GM23338 (cell line): Measurements from ENCODE around the gene CDKN3. TPM values are rescaled to one million over a fixed set of nuclear protein-coding genes. Genes with fewer than 3 reads are reported as not detected.

Experiments
- ATAC-seq: fragments of 200-7000 bp; cut with Tn5 transposase; 3 replicates; pipeline ENCODE4 v1.9.1; 2020
- DNase-seq: peaks from one replicate; pipeline ENCODE4 v3.0.0-alpha.2; 2015; ENCODE audit warnings: low spot score
- H2AFZ ChIP-seq: fragments of 200-600 bp; sonication (generic); 2 replicates; pipeline ENCODE4 v1.8.0; 2016; ENCODE audit warnings: antibody characterized with exemption, mild to moderate bottlenecking, moderate library complexity
- H3F3A ChIP-seq: fragments of 200-600 bp; sonication (generic); replicated peaks from 2 replicates; pipeline ENCODE4 v1.8.0; 2017; ENCODE audit warnings: antibody characterized with exemption, mixed run types, low read depth
- H3K27ac ChIP-seq: fragments of 200-600 bp; sonication (generic); 2 replicates; pipeline ENCODE4 v1.6.1; 2016; ENCODE audit warnings: low read depth
- H3K27me3 ChIP-seq: fragments of 200-600 bp; sonication (generic); 2 replicates; pipeline ENCODE4 v1.8.0; 2016; ENCODE audit warnings: mild to moderate bottlenecking, mixed run types, moderate library complexity; ENCODE audit not compliant: insufficient read depth
- H3K36me3 ChIP-seq: fragments of 200-600 bp; sonication (generic); 2 replicates; pipeline ENCODE4 v1.8.0; 2016; ENCODE audit warnings: mild to moderate bottlenecking; ENCODE audit not compliant: insufficient read depth
- H3K4me1 ChIP-seq: fragments of 200-600 bp; sonication (generic); 2 replicates; pipeline ENCODE4 v1.8.0; 2016; ENCODE audit warnings: mild to moderate bottlenecking, moderate library complexity; ENCODE audit not compliant: insufficient read depth
- H3K4me2 ChIP-seq: fragments of 200-600 bp; sonication (generic); 2 replicates; pipeline ENCODE4 v1.7.1; 2017; ENCODE audit warnings: mixed run types
- H3K4me3 ChIP-seq: fragments of 200-600 bp; sonication (generic); 2 replicates; pipeline ENCODE4 v1.6.1; 2016; ENCODE audit warnings: mixed run types
- H3K79me2 ChIP-seq: fragments of 200-600 bp; sonication (generic); replicated peaks from 2 replicates; pipeline ENCODE4 v1.8.0; 2017; ENCODE audit warnings: mild to moderate bottlenecking; ENCODE audit not compliant: insufficient read depth
- H3K9me2 ChIP-seq: fragments of 200-600 bp; sonication (generic); 2 replicates; pipeline ENCODE4 v1.8.0; 2017; ENCODE audit not compliant: insufficient read depth
- H4K20me1 ChIP-seq: fragments of 200-600 bp; sonication (generic); replicated peaks from 2 replicates; pipeline ENCODE4 v1.8.0; 2017; ENCODE audit warnings: mild to moderate bottlenecking; ENCODE audit not compliant: insufficient read depth
- H3K27ac Mint-ChIP-seq: 2 replicates; pipeline ENCODE4 v1.8.0; 2020; ENCODE audit warnings: inconsistent platforms, mild to moderate bottlenecking, moderate library complexity, mixed read lengths
- H3K27me3 Mint-ChIP-seq: 3 replicates; pipeline ENCODE4 v1.8.0; 2022; ENCODE audit warnings: low read depth, mild to moderate bottlenecking, moderate library complexity, mixed read lengths, inconsistent platforms; ENCODE audit not compliant: insufficient read depth, poor library complexity
- H3K36me3 Mint-ChIP-seq: 3 replicates; pipeline ENCODE4 v1.8.0; 2021; ENCODE audit warnings: low read depth, mild to moderate bottlenecking, inconsistent platforms, moderate library complexity, mixed read lengths
- H3K4me1 Mint-ChIP-seq: 3 replicates; pipeline ENCODE4 v1.8.0; 2020; ENCODE audit warnings: mild to moderate bottlenecking, inconsistent platforms, mixed read lengths
- H3K4me3 Mint-ChIP-seq: 3 replicates; pipeline ENCODE4 v1.8.0; 2021; ENCODE audit warnings: moderate library complexity, mild to moderate bottlenecking, inconsistent platforms, mixed read lengths
- H3K9me3 Mint-ChIP-seq: 3 replicates; pipeline ENCODE4 v1.8.0; 2020; ENCODE audit warnings: moderate library complexity, mild to moderate bottlenecking, inconsistent platforms, mixed read lengths
- CREB1 ChIP-seq: fragments of 250-450 bp; sonication (Bioruptor Pico); IDR thresholded peaks from 2 replicates; pipeline ENCODE4 v1.5.0; 2020; ENCODE audit warnings: low read depth, mild to moderate bottlenecking, moderate library complexity
- CTCF ChIP-seq, 2 experiments: fragments of 200-600 bp in 1 of 2; sonication (generic) in 1 of 2; conservative IDR thresholded peaks; 2 replicates each; pipeline versions ENCODE4 v1.5.1 to v1.6.1; 2016 to 2017; ENCODE audit warnings: antibody characterized with exemption in 2 of 2, low read depth in 2 of 2, mild to moderate bottlenecking in 2 of 2, moderate library complexity in 1 of 2
- ETS1 ChIP-seq: IDR thresholded peaks from 2 replicates; pipeline ENCODE4 v1.6.1; 2016; ENCODE audit warnings: antibody characterized with exemption
- EZH2 ChIP-seq: fragments of 200-600 bp; sonication (generic); IDR thresholded peaks from one replicate; pipeline ENCODE4 v1.8.0; 2017; ENCODE audit warnings: antibody characterized with exemption, mild to moderate bottlenecking, low read depth; ENCODE audit not compliant: unreplicated experiment
- EZH2phosphoT487 ChIP-seq: fragments of 200-600 bp; sonication (generic); IDR thresholded peaks from one replicate; pipeline ENCODE4 v1.8.1; 2018; ENCODE audit warnings: antibody characterized with exemption; ENCODE audit not compliant: unreplicated experiment
- JUNB ChIP-seq: IDR thresholded peaks from one replicate; pipeline ENCODE4 v1.6.1; 2016; ENCODE audit warnings: antibody characterized with exemption; ENCODE audit not compliant: unreplicated experiment
- NANOG ChIP-seq: IDR thresholded peaks from 2 replicates; pipeline ENCODE4 v1.6.1; 2016; ENCODE audit warnings: antibody characterized with exemption, borderline replicate concordance
- POLR2AphosphoS5 ChIP-seq: IDR thresholded peaks from 2 replicates; pipeline ENCODE4 v1.6.1; 2016; ENCODE audit warnings: antibody characterized with exemption, low read depth
- REST ChIP-seq: IDR thresholded peaks from one replicate; pipeline ENCODE4 v1.6.1; 2018; ENCODE audit warnings: antibody characterized with exemption; ENCODE audit not compliant: unreplicated experiment
- STAT1 ChIP-seq: IDR thresholded peaks from one replicate; pipeline ENCODE4 v1.6.1; 2016; ENCODE audit warnings: antibody characterized with exemption; ENCODE audit not compliant: unreplicated experiment
- ZNF114 ChIP-seq: fragments of 250-450 bp; sonication (Bioruptor Pico); IDR thresholded peaks from 2 replicates; pipeline ENCODE4 v1.5.0; 2020; ENCODE audit warnings: mild to moderate bottlenecking, moderate library complexity
- ZNF331 ChIP-seq: fragments of 250-450 bp; sonication (Bioruptor Pico); IDR thresholded peaks from 2 replicates; pipeline ENCODE4 v1.5.0; 2020; ENCODE audit warnings: low read depth, mild to moderate bottlenecking, moderate library complexity
- ZNF462 ChIP-seq: fragments of 250-450 bp; sonication (Bioruptor Pico); IDR thresholded peaks from 2 replicates; pipeline ENCODE4 v1.5.0; 2020; ENCODE audit warnings: mild to moderate bottlenecking, moderate library complexity
- polyA plus RNA-seq: library from polyadenylated mRNA; unstranded; fragments of >200 nt; fragmentation: Nextera tagmentation; extraction: Ambion mirVana; gene quantifications from 2 replicates; pipeline ENCODE4 v1.2.1, GENCODE V29; 2016
- total RNA-seq: library from RNA; depleted of rRNA; stranded (reverse); fragments of >200 nt; shearing (Covaris generic); gene quantifications from 2 replicates; pipeline ENCODE4 v1.2.3, GENCODE V29; 2014

CDKN3 gene
- total and polyA plus RNA-seq, 2 experiments from 2014 or later, result 36.3 to 97.4 TPM

GRCh38 chr14:54383835-54384234 is 13.0 kb upstream of the CDKN3 start:
- no peaks in the 10 kb centered on the region for H3K27me3 ChIP-seq
- no peaks in the 10 kb centered on the region for H3F3A ChIP-seq
- no peak overlapping the region for H2AFZ ChIP-seq
- no peak overlapping the region for H3K27ac ChIP-seq
- H3K4me3 Mint-ChIP-seq, result no peak overlapping the region
- no peaks in the 10 kb centered on the region for H3K27me3 Mint-ChIP-seq
- H3K4me1 Mint-ChIP-seq, result 0 out of 3 replicates have a peak, but pooled peaks cover 3% of the 10 kb centered on the region
- ATAC-seq (no peak), DNase-seq (no peak)
- no peak overlapping the region for H3K27ac Mint-ChIP-seq
- no peaks in the 10 kb centered on the region for H3K79me2 ChIP-seq
- no peaks in the 10 kb centered on the region for H3K9me2 ChIP-seq
- H3K4me3 ChIP-seq, result no peak overlapping the region
- no peaks in the 10 kb centered on the region for H3K4me1 ChIP-seq
- no peak for TF ChIP-seq ZNF462 (CRISPR knock-in tag)
- no peak for TF ChIP-seq ETS1
- no peak for TF ChIP-seq JUNB
- no peak for TF ChIP-seq NANOG
- no peak for TF ChIP-seq ZNF331
- TF ChIP-seq CTCF (conservative IDR thresholded peaks at IDR 0.05; ENCODE audit: low read depth in 2 of 2), result no peak
- TF ChIP-seq CREB1 (CRISPR knock-in tag), result no peak
- TF ChIP-seq POLR2AphosphoS5, result no peak
- TF ChIP-seq ZNF114 (CRISPR knock-in tag), result no peak
- TF ChIP-seq EZH2, result no peak
- no peak for TF ChIP-seq STAT1
- TF ChIP-seq EZH2phosphoT487, result no peak
- no peak for TF ChIP-seq REST
- H3K36me3 Mint-ChIP-seq, result no peaks in the 10 kb centered on the region
- no peaks in the 10 kb centered on the region for H3K36me3 ChIP-seq
- H4K20me1 ChIP-seq, result no peaks in the 10 kb centered on the region
- H3K9me3 Mint-ChIP-seq, result no peaks in the 10 kb centered on the region
- H3K4me2 ChIP-seq, result no peak overlapping the region
